Measurements from ENCODE around the gene FAM131A.

Gene FAM131A, protein sequence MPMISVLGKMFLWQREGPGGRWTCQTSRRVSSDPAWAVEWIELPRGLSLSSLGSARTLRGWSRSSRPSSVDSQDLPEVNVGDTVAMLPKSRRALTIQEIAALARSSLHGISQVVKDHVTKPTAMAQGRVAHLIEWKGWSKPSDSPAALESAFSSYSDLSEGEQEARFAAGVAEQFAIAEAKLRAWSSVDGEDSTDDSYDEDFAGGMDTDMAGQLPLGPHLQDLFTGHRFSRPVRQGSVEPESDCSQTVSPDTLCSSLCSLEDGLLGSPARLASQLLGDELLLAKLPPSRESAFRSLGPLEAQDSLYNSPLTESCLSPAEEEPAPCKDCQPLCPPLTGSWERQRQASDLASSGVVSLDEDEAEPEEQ

DNA sequence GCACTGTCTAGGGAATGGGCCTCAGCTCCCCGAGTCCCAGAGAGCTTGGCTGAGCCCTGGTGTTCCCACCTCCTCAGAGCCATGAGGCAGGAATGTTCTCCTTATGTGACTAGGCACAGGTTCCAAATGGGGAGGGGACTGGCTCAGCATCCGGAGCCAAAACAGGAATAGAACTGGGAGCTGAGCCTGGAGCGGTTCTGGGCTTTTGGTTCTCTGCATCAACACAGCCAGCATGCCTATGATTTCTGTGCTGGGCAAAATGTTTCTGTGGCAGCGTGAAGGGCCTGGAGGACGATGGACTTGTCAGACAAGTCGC is at the start of gene FAM131A:
Gene FAM131A, plus strand, starts transcription at position 202 of the 316 bp plus-strand sequence. Its CDS starts 31 bp downstream, at position 233.
- no peaks in the 10 kb centered on the region for H3K9me3 ChIP-seq (ENCODE audit: insufficient read depth, low read length)
- H3K27ac ChIP-seq (ENCODE audit: low read depth, low read length): no peak within 1 kb of the TSS
- 0 out of 2 replicates have a peak, but pooled peaks cover 12% of the 10 kb centered on the region for H3K36me3 ChIP-seq (ENCODE audit: low read length)
- H3K27me3 ChIP-seq (ENCODE audit: low read length): no peaks in the 10 kb centered on the region
- TF ChIP-seq EZH2phosphoT487 (conservative IDR thresholded peaks at IDR 0.05; ENCODE audit: low read length): no peak
- TF ChIP-seq, protein P1, sequence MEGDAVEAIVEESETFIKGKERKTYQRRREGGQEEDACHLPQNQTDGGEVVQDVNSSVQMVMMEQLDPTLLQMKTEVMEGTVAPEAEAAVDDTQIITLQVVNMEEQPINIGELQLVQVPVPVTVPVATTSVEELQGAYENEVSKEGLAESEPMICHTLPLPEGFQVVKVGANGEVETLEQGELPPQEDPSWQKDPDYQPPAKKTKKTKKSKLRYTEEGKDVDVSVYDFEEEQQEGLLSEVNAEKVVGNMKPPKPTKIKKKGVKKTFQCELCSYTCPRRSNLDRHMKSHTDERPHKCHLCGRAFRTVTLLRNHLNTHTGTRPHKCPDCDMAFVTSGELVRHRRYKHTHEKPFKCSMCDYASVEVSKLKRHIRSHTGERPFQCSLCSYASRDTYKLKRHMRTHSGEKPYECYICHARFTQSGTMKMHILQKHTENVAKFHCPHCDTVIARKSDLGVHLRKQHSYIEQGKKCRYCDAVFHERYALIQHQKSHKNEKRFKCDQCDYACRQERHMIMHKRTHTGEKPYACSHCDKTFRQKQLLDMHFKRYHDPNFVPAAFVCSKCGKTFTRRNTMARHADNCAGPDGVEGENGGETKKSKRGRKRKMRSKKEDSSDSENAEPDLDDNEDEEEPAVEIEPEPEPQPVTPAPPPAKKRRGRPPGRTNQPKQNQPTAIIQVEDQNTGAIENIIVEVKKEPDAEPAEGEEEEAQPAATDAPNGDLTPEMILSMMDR (IDR thresholded peaks at IDR 0.05; ENCODE audit: insufficient read depth, low read length, poor library complexity, severe bottlenecking): no peak
- no peaks in the 10 kb centered on the region for H3K79me2 ChIP-seq (ENCODE audit: insufficient read depth, low read length)
- peak within 1 kb of the TSS; percentile 65 for H3K9ac ChIP-seq (ENCODE audit: low read length)
- peaks cover 33% of the 10 kb centered on the region for H3F3A ChIP-seq (ENCODE audit: insufficient read depth)
- peaks cover 3% of the 10 kb centered on the region; the same call in 1 of the 2 replicates for H4K20me1 ChIP-seq (ENCODE audit: low read depth, low read length)
- peak within 1 kb of the TSS; percentile 71 for H3K4me2 ChIP-seq (ENCODE audit: low read depth, low read length, poor library complexity, severe bottlenecking)
- H2AFZ ChIP-seq (ENCODE audit: low read depth, low read length, severe bottlenecking): no peak within 1 kb of the TSS
- no peaks in the 10 kb centered on the region for H3K9me2 ChIP-seq (replicated peaks; ENCODE audit: insufficient read depth, low read length)
- H3K4me3 ChIP-seq (ENCODE audit: insufficient read depth, low read length, poor library complexity, severe bottlenecking): peak within 1 kb of the TSS; percentile 80

DNA sequence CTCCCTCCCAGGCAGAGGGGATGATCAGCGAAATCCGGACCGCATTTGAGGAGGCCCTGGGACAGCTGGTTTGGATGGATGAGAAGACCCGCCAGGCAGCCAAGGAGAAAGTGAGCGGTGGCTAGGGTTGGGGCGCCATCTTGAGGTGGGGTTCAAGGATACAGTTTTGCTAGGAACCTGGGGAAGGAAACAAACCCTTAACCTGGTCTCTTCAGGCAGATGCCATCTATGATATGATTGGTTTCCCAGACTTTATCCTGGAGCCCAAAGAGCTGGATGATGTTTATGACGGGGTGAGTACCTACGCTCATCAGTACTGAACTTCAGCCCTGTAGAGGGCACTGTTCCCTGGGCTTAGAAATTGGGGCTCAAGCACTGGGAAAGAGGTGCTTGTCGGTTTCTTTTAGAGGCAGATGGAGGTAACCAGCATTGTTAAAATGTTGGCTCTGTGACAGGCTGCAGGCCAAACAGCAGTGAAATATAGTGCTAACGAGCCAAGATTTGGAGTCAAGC is 47.9 kb upstream of the FAM131A start:
- Histone ChIP-seq H3K27ac (ENCODE audit: low read depth, low read length) (no peak overlapping the region), H3K4me2 (ENCODE audit: low read depth, low read length, poor library complexity, severe bottlenecking) (no peak overlapping the region), H4K20me1 (ENCODE audit: low read depth, low read length) (no peaks in the 10 kb centered on the region), H3K9ac (ENCODE audit: low read length) (no peak overlapping the region), H3K9me2 (replicated peaks; ENCODE audit: insufficient read depth, low read length) (no peaks in the 10 kb centered on the region), H3K27me3 (ENCODE audit: low read length) (no peaks in the 10 kb centered on the region), H3K9me3 (ENCODE audit: insufficient read depth, low read length) (no peaks in the 10 kb centered on the region), H3K4me3 (ENCODE audit: insufficient read depth, low read length, poor library complexity, severe bottlenecking) (no peak overlapping the region), H3F3A (ENCODE audit: insufficient read depth) (no peaks in the 10 kb centered on the region), H3K36me3 (ENCODE audit: low read length) (no peaks in the 10 kb centered on the region), H3K79me2 (ENCODE audit: insufficient read depth, low read length) (no peaks in the 10 kb centered on the region), H2AFZ (ENCODE audit: low read depth, low read length, severe bottlenecking) (no peak overlapping the region)
- TF ChIP-seq, protein P1 (IDR thresholded peaks at IDR 0.05; ENCODE audit: insufficient read depth, low read length, poor library complexity, severe bottlenecking): peak; percentile 58
- TF ChIP-seq EZH2phosphoT487 (conservative IDR thresholded peaks at IDR 0.05; ENCODE audit: low read length): no peak

DNA sequence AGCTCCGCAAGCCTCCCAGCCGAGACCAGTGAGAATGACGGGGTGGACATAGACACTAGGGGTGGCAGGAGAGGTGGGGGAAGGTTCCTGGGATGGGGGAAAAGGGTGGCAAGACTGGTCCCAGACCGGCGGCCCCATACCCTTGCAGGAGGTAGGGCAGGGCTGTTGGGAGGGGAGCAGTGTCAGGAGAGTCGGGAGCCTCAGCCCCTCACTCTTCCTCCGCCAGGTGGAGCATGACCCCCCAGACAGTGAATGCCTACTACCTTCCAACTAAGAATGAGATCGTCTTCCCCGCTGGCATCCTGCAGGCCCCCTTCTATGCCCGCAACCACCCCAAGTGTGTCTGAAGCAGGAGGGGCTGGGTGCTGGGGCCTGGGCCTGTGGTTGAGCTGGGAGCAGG is 47.1 kb upstream of the FAM131A start:
- no peaks in the 10 kb centered on the region for H3K27me3 ChIP-seq (ENCODE audit: low read length)
- no peaks in the 10 kb centered on the region for H4K20me1 ChIP-seq (ENCODE audit: low read depth, low read length)
- H3K9me2 ChIP-seq (replicated peaks; ENCODE audit: insufficient read depth, low read length): no peaks in the 10 kb centered on the region
- no peaks in the 10 kb centered on the region for H3K79me2 ChIP-seq (ENCODE audit: insufficient read depth, low read length)
- no peaks in the 10 kb centered on the region for H3F3A ChIP-seq (ENCODE audit: insufficient read depth)
- no peaks in the 10 kb centered on the region for H3K36me3 ChIP-seq (ENCODE audit: low read length)
- no peaks in the 10 kb centered on the region for H3K9me3 ChIP-seq (ENCODE audit: insufficient read depth, low read length)
- no peak overlapping the region for H2AFZ ChIP-seq (ENCODE audit: low read depth, low read length, severe bottlenecking)
- H3K27ac ChIP-seq (ENCODE audit: low read depth, low read length): no peak overlapping the region
- TF ChIP-seq, protein P1 (IDR thresholded peaks at IDR 0.05; ENCODE audit: insufficient read depth, low read length, poor library complexity, severe bottlenecking): no peak
- no peak for TF ChIP-seq EZH2phosphoT487 (conservative IDR thresholded peaks at IDR 0.05; ENCODE audit: low read length)
- H3K9ac ChIP-seq (ENCODE audit: low read length): no peak overlapping the region
- no peak overlapping the region for H3K4me3 ChIP-seq (ENCODE audit: insufficient read depth, low read length, poor library complexity, severe bottlenecking)
- H3K4me2 ChIP-seq (ENCODE audit: low read depth, low read length, poor library complexity, severe bottlenecking): no peak overlapping the region

Data from SU-DHL-6 (cell line).